Neural cell (in vitro differentiated cells): ENCODE data around the gene RGS18.

ENCODE experiments used
- CTCF ChIP-seq: fragments of 450-650 bp; IDR thresholded peaks from 2 replicates; pipeline ENCODE4 v1.5.1; 2014; ENCODE audit warnings: antibody characterized with exemption, mild to moderate bottlenecking, moderate library complexity; ENCODE audit not compliant: poor library complexity, severe bottlenecking
- MXI1 ChIP-seq: fragments of 450-650 bp; conservative IDR thresholded peaks from 2 replicates; pipeline ENCODE4 v1.6.1; 2014; ENCODE audit warnings: antibody characterized with exemption, mild to moderate bottlenecking; ENCODE audit not compliant: poor library complexity, severe bottlenecking
- POLR2AphosphoS5 ChIP-seq: IDR thresholded peaks from 2 replicates; pipeline ENCODE4 v1.6.1; 2012
- RAD21 ChIP-seq: fragments of 450-650 bp; conservative IDR thresholded peaks from 2 replicates; pipeline ENCODE4 v1.6.1; 2014; ENCODE audit warnings: antibody characterized with exemption, mild to moderate bottlenecking, moderate library complexity

- TF ChIP-seq CTCF (no peak), POLR2AphosphoS5 (no peak), MXI1 (no peak), RAD21 (no peak)
Observed at GRCh38 chr1:192126030-192126619, 32.1 kb upstream of the RGS18 start.
